Endothelial cell of umbilical vein (primary cell): ENCODE measurements around the gene PLAAT2.

Source experiments
- EZH2 ChIP-seq: IDR thresholded peaks from 2 replicates; pipeline ENCODE4 v1.6.1; 2012; ENCODE audit warnings: borderline replicate concordance, low read depth, mild to moderate bottlenecking, moderate library complexity, low read length, inconsistent platforms; ENCODE audit not compliant: severe bottlenecking
- FOS ChIP-seq: IDR thresholded peaks from 2 replicates; pipeline ENCODE4 v1.6.1; 2011; ENCODE audit warnings: mild to moderate bottlenecking, low read length, moderate library complexity, borderline replicate concordance; ENCODE audit not compliant: insufficient read depth
- JUN ChIP-seq: IDR thresholded peaks from 2 replicates; pipeline ENCODE4 v1.6.1; 2011; ENCODE audit warnings: borderline replicate concordance, low read depth; ENCODE audit not compliant: insufficient read length, insufficient read depth
- MYC ChIP-seq: IDR thresholded peaks from one replicate; pipeline ENCODE4 v1.6.1; 2011; ENCODE audit warnings: mild to moderate bottlenecking, low read depth, low read length
- POLR2A ChIP-seq: IDR thresholded peaks from 2 replicates; pipeline ENCODE4 v1.6.1; 2012; ENCODE audit warnings: low read depth, mild to moderate bottlenecking, control low read depth, low read length
- POLR2AphosphoS5 ChIP-seq: IDR thresholded peaks from 2 replicates; pipeline ENCODE4 v1.6.1; 2012; ENCODE audit warnings: low read depth, mild to moderate bottlenecking, control low read depth, low read length, moderate library complexity; ENCODE audit not compliant: insufficient read depth
- TF ChIP-seq, protein P1 (sequence below), 2 donors: IDR thresholded peaks; 1 replicate in 1 of 2; 2 replicates in 1 of 2; pipeline ENCODE4 v1.5.1; 2011; ENCODE audit warnings: low read length in 2 of 2, mild to moderate bottlenecking in 2 of 2, moderate library complexity in 2 of 2, control low read depth in 1 of 2, inconsistent platforms in 1 of 2, low read depth in 1 of 2; ENCODE audit not compliant: insufficient read depth in 1 of 2; ENCODE audit errors: extremely low read depth in 1 of 2
- TF ChIP-seq, protein P2 (sequence below): IDR thresholded peaks from 2 replicates; pipeline ENCODE4 v1.6.1; 2011; ENCODE audit not compliant: insufficient read depth, insufficient read length

DNA sequence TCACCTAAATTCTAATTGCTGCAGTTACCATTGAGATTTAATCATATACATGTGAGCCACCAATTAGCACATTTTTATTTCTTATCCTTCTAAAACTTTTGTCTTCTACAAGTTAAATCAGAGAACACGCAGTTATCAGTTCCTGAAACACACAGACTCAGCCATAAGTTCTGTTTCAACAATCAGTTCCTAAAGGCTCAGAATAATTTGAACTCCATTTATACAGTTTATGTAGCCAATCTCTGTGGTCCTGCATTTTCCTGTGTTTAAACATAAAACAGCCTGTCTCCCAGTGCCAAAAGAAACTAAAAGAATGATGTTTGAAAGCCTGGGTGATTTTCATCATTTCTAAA is 48.2 kb upstream of the PLAAT2 start:
- TF ChIP-seq, protein P1, sequence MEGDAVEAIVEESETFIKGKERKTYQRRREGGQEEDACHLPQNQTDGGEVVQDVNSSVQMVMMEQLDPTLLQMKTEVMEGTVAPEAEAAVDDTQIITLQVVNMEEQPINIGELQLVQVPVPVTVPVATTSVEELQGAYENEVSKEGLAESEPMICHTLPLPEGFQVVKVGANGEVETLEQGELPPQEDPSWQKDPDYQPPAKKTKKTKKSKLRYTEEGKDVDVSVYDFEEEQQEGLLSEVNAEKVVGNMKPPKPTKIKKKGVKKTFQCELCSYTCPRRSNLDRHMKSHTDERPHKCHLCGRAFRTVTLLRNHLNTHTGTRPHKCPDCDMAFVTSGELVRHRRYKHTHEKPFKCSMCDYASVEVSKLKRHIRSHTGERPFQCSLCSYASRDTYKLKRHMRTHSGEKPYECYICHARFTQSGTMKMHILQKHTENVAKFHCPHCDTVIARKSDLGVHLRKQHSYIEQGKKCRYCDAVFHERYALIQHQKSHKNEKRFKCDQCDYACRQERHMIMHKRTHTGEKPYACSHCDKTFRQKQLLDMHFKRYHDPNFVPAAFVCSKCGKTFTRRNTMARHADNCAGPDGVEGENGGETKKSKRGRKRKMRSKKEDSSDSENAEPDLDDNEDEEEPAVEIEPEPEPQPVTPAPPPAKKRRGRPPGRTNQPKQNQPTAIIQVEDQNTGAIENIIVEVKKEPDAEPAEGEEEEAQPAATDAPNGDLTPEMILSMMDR (IDR thresholded peaks at IDR 0.05; ENCODE audit: extremely low read depth in 1 of 2, insufficient read depth in 1 of 2, low read depth in 1 of 2, low read length in 2 of 2): no peak
- TF ChIP-seq POLR2AphosphoS5 (no peak), POLR2A (no peak), FOS (no peak), MYC (no peak), EZH2 (no peak), JUN (no peak)
- TF ChIP-seq, protein P2, sequence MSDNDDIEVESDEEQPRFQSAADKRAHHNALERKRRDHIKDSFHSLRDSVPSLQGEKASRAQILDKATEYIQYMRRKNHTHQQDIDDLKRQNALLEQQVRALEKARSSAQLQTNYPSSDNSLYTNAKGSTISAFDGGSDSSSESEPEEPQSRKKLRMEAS: no peak
